HUES48 (cell line): ENCODE results near the gene COA4.

Experiments
- H3K27ac ChIP-seq: one replicate; pipeline ENCODE4 v1.7.0; 2013; ENCODE audit warnings: low read depth, low read length, inconsistent platforms
- H3K27me3 ChIP-seq: 2 replicates; pipeline ENCODE4 v1.6.1; 2013; ENCODE audit warnings: mild to moderate bottlenecking, low read length; ENCODE audit not compliant: control insufficient read depth, insufficient read depth
- H3K36me3 ChIP-seq: 2 replicates; pipeline ENCODE4 v1.6.1; 2013; ENCODE audit warnings: low read length; ENCODE audit not compliant: control insufficient read depth, insufficient read depth
- H3K4me1 ChIP-seq: 2 replicates; pipeline ENCODE4 v1.6.1; 2013; ENCODE audit warnings: mild to moderate bottlenecking, low read length; ENCODE audit not compliant: control insufficient read depth, insufficient read depth
- H3K4me3 ChIP-seq: 2 replicates; pipeline ENCODE4 v1.5.1; 2013; ENCODE audit warnings: mild to moderate bottlenecking, low read depth, low read length
- H3K9ac ChIP-seq: 2 replicates; pipeline ENCODE4 v1.6.1; 2013; ENCODE audit warnings: mild to moderate bottlenecking, low read depth, low read length, moderate library complexity
- H3K9me3 ChIP-seq: 2 replicates; pipeline ENCODE4 v1.6.1; 2013; ENCODE audit warnings: low read length; ENCODE audit not compliant: control insufficient read depth, insufficient read depth

COA4 gene

DNA sequence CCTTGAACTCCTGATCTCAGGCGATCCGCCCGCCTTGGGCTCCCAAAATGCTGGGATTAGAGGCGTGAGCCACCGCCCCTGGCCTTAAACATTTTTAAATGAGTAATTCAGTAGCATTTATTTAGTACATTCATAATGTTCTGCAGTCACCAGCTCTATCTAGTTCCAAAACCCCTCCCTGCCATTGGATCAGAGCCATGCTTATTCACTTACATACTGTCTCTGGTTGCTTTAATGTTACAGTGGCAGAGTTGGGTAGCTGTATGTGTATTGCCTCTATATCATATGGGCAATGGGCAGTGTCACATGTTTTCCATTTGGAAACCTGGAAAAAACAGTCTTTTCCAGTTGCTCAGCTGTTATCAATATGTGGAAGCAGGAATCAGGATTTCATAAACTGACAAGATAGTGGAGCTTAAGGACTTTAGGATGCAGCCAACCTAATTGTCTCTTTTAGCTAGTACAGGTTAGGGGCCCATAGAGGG, 10.5 kb downstream of the COA4 start:
- H3K36me3 ChIP-seq = peaks cover 29% of the 10 kb centered on the region
- H3K4me3 ChIP-seq = no peak overlapping the region
- H3K27me3 ChIP-seq = no peaks in the 10 kb centered on the region
- peaks cover 10% of the 10 kb centered on the region for H3K4me1 ChIP-seq
- no peaks in the 10 kb centered on the region for H3K9me3 ChIP-seq
- no peak overlapping the region for H3K9ac ChIP-seq
- H3K27ac ChIP-seq = peak overlapping the region; percentile 46

DNA sequence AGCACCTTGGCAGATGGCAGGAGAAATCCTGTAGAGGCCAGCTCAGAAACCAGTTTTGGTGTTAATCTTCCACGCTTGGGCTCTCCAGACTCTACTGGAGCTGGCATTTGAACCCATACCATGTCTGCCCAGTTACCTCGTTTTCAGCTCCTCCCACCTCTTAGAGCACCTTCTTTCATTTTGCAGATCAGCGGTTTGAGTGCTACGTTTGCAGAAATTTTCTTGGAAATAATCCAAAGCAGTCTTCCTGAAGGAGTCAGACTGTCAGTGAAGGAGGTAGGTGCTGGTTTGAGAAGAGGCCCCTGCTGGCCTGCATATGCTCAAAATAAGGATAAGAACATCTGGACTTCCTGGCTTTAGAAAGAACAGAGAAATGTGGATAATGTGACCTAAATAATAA, 13.7 kb downstream of the COA4 start:
- no peaks in the 10 kb centered on the region for H3K27me3 ChIP-seq
- no peaks in the 10 kb centered on the region for H3K4me1 ChIP-seq
- H3K36me3 ChIP-seq = peaks cover 22% of the 10 kb centered on the region
- H3K9ac ChIP-seq = no peak overlapping the region
- no peak overlapping the region for H3K27ac ChIP-seq
- H3K9me3 ChIP-seq = no peaks in the 10 kb centered on the region
- no peak overlapping the region for H3K4me3 ChIP-seq

DNA sequence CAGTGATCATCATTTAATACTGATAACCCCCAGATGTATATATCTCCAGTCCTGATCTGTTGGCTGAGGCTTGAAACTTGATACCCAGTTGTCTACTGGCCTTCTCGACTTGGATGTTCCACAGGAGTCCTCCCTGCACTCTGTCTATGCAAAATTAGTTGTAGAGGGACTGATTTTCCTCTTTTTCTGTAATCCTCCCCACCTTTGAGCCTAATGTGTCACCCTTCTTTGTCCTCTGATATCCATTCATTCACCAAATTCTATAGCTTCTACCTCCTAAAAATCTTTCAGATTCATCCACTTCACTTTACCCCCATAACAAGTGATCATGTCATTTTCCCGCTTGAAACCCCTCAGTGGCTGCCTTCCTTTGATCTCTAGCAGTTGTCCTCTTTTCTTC, 16.4 kb downstream of the COA4 start:
- H3K27ac ChIP-seq = no peak overlapping the region
- no peak overlapping the region for H3K9ac ChIP-seq
- no peaks in the 10 kb centered on the region for H3K27me3 ChIP-seq
- no peak overlapping the region for H3K4me3 ChIP-seq
- H3K36me3 ChIP-seq = peaks cover 20% of the 10 kb centered on the region
- H3K9me3 ChIP-seq = no peaks in the 10 kb centered on the region
- peaks cover 5% of the 10 kb centered on the region; the same call in 1 of the 2 replicates for H3K4me1 ChIP-seq

DNA sequence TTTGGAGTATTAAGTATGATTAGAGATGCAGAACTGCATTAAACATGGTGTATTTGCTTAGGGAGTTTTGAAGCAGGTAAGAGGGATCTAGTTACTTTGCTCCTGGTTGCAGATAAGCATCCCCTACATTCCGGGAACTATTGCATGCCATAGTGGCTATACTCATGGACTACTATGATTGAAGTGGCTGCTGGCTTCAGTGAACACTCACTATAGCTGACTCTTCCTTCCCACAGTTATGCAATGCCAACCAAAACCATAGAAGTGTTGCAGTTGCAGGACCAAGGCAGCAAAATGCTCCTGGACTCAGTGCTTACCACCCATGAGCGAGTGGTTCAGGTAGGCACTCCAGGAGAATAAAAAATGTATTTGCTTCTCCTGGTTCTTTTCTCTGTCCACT, 17.0 kb downstream of the COA4 start:
- Histone ChIP-seq H3K9me3 (no peaks in the 10 kb centered on the region), H3K9ac (no peak overlapping the region), H3K27me3 (no peaks in the 10 kb centered on the region), H3K27ac (no peak overlapping the region), H3K36me3 (peaks cover 18% of the 10 kb centered on the region), H3K4me1 (peaks cover 5% of the 10 kb centered on the region; the same call in 1 of the 2 replicates), H3K4me3 (no peak overlapping the region)

DNA sequence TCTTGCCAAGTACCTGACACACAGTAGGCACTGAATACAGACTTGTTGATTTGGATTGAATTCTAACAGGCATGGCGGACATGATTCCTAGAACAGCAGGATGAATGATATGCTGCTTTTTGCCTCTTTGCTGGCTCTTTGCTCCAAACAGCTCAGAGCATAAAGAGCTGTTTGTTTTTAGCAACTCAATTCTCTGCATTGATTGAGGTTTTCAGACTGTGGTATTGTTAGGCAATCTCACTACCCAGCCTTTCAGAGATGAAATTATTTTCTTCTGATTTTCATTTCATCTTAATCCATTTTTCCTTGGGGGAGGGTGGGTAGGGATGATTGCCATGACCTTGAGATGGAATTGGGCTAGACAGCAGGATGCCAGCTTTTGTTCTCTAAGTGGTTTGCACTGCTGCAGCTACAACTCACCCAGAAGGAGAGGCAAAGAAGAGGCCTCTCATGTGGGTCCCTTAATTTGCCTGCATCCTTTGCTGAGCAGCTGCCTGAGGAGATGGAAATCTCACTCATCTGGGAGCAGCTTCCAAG, 20.5 kb downstream of the COA4 start:
- H3K36me3 ChIP-seq = peaks cover 10% of the 10 kb centered on the region; the same call in 1 of the 2 replicates
- no peak overlapping the region for H3K9ac ChIP-seq
- H3K27me3 ChIP-seq = no peaks in the 10 kb centered on the region
- no peaks in the 10 kb centered on the region for H3K9me3 ChIP-seq
- no peak overlapping the region for H3K4me3 ChIP-seq
- H3K4me1 ChIP-seq = peaks cover 5% of the 10 kb centered on the region; the same call in 1 of the 2 replicates
- peak overlapping the region; percentile 64 for H3K27ac ChIP-seq

DNA sequence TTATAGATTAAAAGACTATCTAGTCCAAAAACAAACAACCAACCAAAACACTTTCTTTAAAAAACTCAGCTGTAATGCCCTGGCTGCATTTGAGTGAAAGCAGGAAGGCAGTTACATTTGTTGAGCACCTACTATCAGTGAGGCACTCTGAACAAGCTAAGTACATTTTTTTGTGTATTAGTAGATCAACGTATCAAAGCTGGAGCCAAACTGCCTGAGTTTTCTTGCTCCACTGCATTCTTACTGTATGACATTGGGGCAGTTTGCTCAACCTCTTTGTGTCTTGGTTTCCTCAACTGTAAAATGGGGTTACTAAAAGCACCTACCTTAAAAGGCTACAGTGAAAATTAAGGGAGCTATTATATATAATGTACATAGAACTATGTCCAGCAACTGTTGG, 22.0 kb downstream of the COA4 start:
- H3K9me3 ChIP-seq = no peaks in the 10 kb centered on the region
- peaks cover 5% of the 10 kb centered on the region; the same call in 1 of the 2 replicates for H3K4me1 ChIP-seq
- H3K36me3 ChIP-seq = peaks cover under 1% of the 10 kb centered on the region; the same call in 1 of the 2 replicates
- H3K27ac ChIP-seq = no peak overlapping the region
- no peaks in the 10 kb centered on the region for H3K27me3 ChIP-seq
- H3K4me3 ChIP-seq = no peak overlapping the region
- no peak overlapping the region for H3K9ac ChIP-seq

DNA sequence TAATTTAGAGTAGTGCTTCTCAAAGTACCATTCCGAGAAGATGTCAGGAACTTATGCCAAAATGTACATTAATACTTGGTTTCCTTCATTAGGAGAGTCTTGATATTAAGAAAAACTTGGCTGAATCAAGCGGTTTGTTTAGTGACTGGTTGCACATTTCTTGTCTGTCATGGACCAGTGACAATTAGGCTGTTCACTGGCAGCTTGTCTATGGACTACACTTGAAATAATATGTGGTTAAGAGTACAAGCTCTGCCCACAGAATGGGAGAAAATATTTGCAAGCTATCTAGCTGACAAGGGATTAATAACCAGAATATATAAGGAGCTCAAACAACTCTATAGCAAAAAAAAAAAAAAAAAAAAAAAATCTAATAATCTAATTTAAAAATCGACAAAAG, 24.6 kb downstream of the COA4 start:
- H3K9ac ChIP-seq = no peak overlapping the region
- H3K27me3 ChIP-seq = no peaks in the 10 kb centered on the region
- H3K9me3 ChIP-seq = no peaks in the 10 kb centered on the region
- no peak overlapping the region for H3K27ac ChIP-seq
- no peaks in the 10 kb centered on the region for H3K36me3 ChIP-seq
- H3K4me3 ChIP-seq = no peak overlapping the region
- H3K4me1 ChIP-seq = peaks cover 5% of the 10 kb centered on the region; the same call in 1 of the 2 replicates

DNA sequence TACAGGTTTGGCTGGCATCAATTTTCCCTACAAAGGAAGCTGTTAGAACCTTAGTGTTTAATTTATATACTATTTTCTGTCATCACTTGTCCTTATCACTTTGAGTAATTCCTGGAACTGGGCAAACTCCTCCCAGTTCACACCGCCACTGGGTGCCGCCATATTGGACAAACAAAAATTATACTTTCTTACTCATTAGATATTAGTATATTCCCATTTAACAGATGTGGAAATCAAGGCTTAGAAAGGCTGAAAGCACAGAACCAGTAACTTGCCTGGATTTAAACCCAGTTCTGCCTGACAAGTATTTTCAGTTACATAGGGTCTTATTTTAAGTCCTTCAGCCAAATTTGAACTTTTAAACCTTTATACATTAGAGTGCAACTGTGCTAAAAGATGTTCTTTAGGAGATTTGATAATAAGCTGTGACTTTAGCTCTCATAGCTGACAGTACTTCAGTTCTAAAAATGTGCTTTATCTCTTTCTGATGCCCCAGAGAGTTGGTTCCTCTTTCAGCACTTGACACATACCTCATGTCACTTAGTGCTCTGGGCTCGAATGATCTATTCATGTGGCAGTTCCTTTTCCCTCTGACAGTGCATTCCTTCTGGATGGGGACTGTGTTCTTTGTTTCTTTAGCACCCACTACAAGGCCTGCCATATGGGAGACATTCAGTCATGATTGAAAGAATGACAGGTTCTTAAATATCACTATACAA, 25.4 kb downstream of the COA4 start:
- Histone ChIP-seq H3K9me3 (no peaks in the 10 kb centered on the region), H3K4me3 (no peak overlapping the region), H3K27me3 (no peaks in the 10 kb centered on the region), H3K4me1 (peaks cover 3% of the 10 kb centered on the region; the same call in 1 of the 2 replicates), H3K9ac (no peak overlapping the region), H3K36me3 (no peaks in the 10 kb centered on the region), H3K27ac (no peak overlapping the region)

DNA sequence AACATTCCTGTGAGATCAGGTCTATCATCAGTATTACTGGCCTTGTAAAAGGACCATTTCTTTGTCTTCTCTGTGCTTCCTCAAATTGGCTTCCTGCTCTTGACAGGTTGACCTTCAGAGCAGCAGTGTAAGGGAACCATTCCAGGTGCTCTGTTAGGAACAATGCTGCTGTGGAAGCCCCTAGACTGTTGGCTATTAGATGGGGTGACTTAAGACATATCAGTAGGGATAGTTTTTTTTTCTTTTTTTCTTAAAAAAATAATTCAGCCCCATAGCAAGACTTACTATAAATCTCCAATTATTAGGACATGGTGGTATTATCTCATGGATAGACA, 37.6 kb downstream of the COA4 start:
- Histone ChIP-seq H3K9ac (no peak overlapping the region), H3K27ac (no peak overlapping the region), H3K36me3 (no peaks in the 10 kb centered on the region), H3K4me1 (peaks cover 8% of the 10 kb centered on the region; the same call in 1 of the 2 replicates), H3K4me3 (no peak overlapping the region), H3K27me3 (no peaks in the 10 kb centered on the region), H3K9me3 (no peaks in the 10 kb centered on the region)

DNA sequence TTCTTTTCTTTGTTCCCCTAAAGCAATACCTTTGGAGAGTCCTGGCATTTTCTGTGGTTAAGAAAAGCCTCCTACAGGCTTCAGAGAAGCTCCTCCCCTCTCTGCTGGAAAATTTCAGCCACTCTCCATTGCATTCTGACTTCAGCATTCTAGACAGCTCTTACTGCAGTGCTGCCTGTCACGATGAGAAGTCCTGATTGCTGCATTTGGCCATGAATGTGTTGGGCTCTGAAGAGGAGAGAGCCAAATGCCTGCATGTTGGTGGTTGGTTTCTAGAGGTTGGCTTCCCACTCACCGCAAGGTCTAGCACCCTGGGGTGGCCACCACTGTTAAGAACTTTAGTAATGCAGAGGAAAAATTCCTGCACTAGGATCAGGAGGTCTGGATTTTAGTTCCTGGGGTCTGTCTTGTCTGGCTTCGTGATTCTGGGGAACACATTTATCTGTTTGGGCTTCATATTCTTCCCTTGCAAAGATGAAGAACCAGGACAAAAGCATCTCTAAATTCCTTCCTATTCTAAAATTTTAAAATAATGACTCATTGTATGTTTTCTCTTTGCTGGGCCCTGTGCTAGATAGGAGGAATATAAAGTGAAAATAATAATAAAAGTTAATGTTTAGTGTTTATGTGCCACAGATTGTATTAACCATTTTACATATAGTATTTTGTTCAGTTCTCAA, 38.1 kb downstream of the COA4 start:
- H3K9me3 ChIP-seq = no peaks in the 10 kb centered on the region
- no peaks in the 10 kb centered on the region for H3K27me3 ChIP-seq
- peak overlapping the region; percentile 59 for H3K27ac ChIP-seq
- no peaks in the 10 kb centered on the region for H3K36me3 ChIP-seq
- H3K4me1 ChIP-seq = peaks cover 8% of the 10 kb centered on the region; the same call in 1 of the 2 replicates
- no peak overlapping the region for H3K9ac ChIP-seq
- H3K4me3 ChIP-seq = no peak overlapping the region

DNA sequence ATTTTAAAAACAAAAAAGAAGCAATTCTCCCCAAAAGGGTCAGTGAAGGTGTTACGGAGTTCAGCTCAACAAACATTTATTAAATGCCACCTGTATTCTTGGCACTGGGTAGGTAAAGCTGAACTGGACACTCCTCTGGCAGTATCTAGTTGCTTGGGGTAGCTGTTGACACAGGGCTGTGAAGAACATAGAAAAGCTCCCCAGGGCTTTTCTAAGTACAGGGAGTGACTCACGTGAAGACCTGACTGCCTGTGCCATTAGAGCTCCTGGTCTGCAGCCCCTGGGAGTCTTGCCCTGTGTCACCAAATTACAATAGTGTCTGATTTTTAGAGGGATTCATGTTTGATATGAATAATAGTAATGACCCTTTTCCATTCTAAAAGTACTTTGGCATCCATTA, 43.6 kb downstream of the COA4 start:
- H3K9me3 ChIP-seq = no peaks in the 10 kb centered on the region
- H3K4me1 ChIP-seq = peaks cover 1% of the 10 kb centered on the region; the same call in 1 of the 2 replicates
- H3K9ac ChIP-seq = no peak overlapping the region
- H3K27me3 ChIP-seq = no peaks in the 10 kb centered on the region
- 0 out of 2 replicates have a peak, but pooled peaks cover 3% of the 10 kb centered on the region for H3K36me3 ChIP-seq
- no peak overlapping the region for H3K27ac ChIP-seq
- no peak overlapping the region for H3K4me3 ChIP-seq
